PC-3 (cell line): Measurements from ENCODE around the gene CELF2. TPM values are rescaled to one million over a fixed set of nuclear protein-coding genes. Genes with fewer than 3 reads are reported as not detected.

Experiments
- ATAC-seq: fragments of 200-7000 bp; cut with Tn5 transposase; 2 replicates; pipeline ENCODE4 v1.9.1; 2020; ENCODE audit warnings: mild to moderate bottlenecking, moderate library complexity
- BruUV-seq: library from RNA; stranded (reverse); fragments of 400-500 nt; replicated peaks from 2 replicates; lab custom pipeline; 2021; lab: Mats Ljungman, UMichigan
- CTCF ChIA-PET: fragments of 300-600 bp; sonication (Branson Sonifier 250); formaldehyde crosslinking; loops from one replicate; lab custom pipeline; 2022; ENCODE audit warnings: antibody characterized with exemption; lab: Charles Lee
- POLR2A ChIA-PET: fragments of 300-600 bp; sonication (Branson Sonifier 250); formaldehyde crosslinking; loops from one replicate; lab custom pipeline; 2022; ENCODE audit warnings: antibody characterized with exemption; ENCODE audit not compliant: unreplicated experiment; lab: Charles Lee
- DNase-seq: peaks from one replicate; pipeline ENCODE4 v3.0.0-alpha.2; 2015
- H2AFZ ChIP-seq: fragments of 300-600 bp; sonication (generic); 2 replicates; pipeline ENCODE4 v1.6.0; 2016; ENCODE audit warnings: antibody characterized with exemption, low read length
- H3F3A ChIP-seq: fragments of 300-600 bp; sonication (generic); one replicate; pipeline ENCODE4 v1.6.0; 2017; ENCODE audit warnings: antibody characterized with exemption, low read length, control low read depth, mild to moderate bottlenecking; ENCODE audit not compliant: unreplicated experiment
- H3K27ac ChIP-seq: fragments of 300-600 bp; sonication (generic); 2 replicates; pipeline ENCODE4 v1.5.1; 2016; ENCODE audit warnings: mild to moderate bottlenecking, low read length
- H3K27me3 ChIP-seq: fragments of 300-600 bp; sonication (generic); 2 replicates; pipeline ENCODE4 v1.6.1; 2016; ENCODE audit warnings: low read length, mixed read lengths
- H3K36me3 ChIP-seq: fragments of 300-600 bp; sonication (generic); 2 replicates; pipeline ENCODE4 v1.6.1; 2016; ENCODE audit warnings: low read depth, mixed run types, low read length, mixed read lengths
- H3K4me1 ChIP-seq: fragments of 300-600 bp; sonication (generic); 2 replicates; pipeline ENCODE4 v1.5.1; 2016; ENCODE audit warnings: low read length; ENCODE audit not compliant: insufficient read depth
- H3K4me2 ChIP-seq: fragments of 300-600 bp; sonication (generic); 2 replicates; pipeline ENCODE4 v1.6.0; 2016; ENCODE audit warnings: low read length
- H3K4me3 ChIP-seq: fragments of 300-600 bp; sonication (generic); 2 replicates; pipeline ENCODE4 v1.5.1; 2016; ENCODE audit warnings: mild to moderate bottlenecking, low read length, mixed read lengths
- H3K79me2 ChIP-seq: fragments of 300-600 bp; sonication (generic); 2 replicates; pipeline ENCODE4 v1.6.1; 2017; ENCODE audit warnings: low read length, mixed read lengths
- H3K9ac ChIP-seq: fragments of 300-600 bp; sonication (generic); 2 replicates; pipeline ENCODE4 v1.6.0; 2016; ENCODE audit warnings: mild to moderate bottlenecking, low read length
- H3K9me2 ChIP-seq: fragments of 300-600 bp; sonication (generic); replicated peaks from 2 replicates; pipeline ENCODE4 v1.6.1; 2016; ENCODE audit warnings: mixed run types, low read length, mixed read lengths
- H3K9me3 ChIP-seq: fragments of 300-600 bp; sonication (generic); 2 replicates; pipeline ENCODE4 v1.6.1; 2016; ENCODE audit warnings: low read length, mixed read lengths
- H4K20me1 ChIP-seq: fragments of 300-600 bp; sonication (generic); 2 replicates; pipeline ENCODE4 v1.6.1; 2016; ENCODE audit warnings: low read length, mixed read lengths
- EZH2 ChIP-seq: fragments of 300-600 bp; sonication (generic); IDR thresholded peaks from one replicate; pipeline ENCODE4 v1.6.1; 2017; ENCODE audit warnings: antibody characterized with exemption, mild to moderate bottlenecking, low read length; ENCODE audit not compliant: unreplicated experiment
- EZH2phosphoT487 ChIP-seq: fragments of 300-600 bp; sonication (generic); IDR thresholded peaks from 2 replicates; pipeline ENCODE4 v1.6.1; 2018; ENCODE audit warnings: mild to moderate bottlenecking, antibody characterized with exemption, low read length, borderline replicate concordance
- intact Hi-C: fragments of 100-400 bp; cut with micrococcal nuclease; formaldehyde crosslinking; loops from 2 replicates; pipeline ENCODE4 v1.9.0; 2023
- total RNA-seq: library from RNA; depleted of rRNA; stranded (reverse); fragments of >200 nt; gene quantifications from 2 replicates; pipeline ENCODE4 v1.2.3, GENCODE V29; 2014
- TF ChIP-seq, protein P1 (sequence below): fragments of 300-600 bp; sonication (generic); conservative IDR thresholded peaks from 2 replicates; pipeline ENCODE4 v1.5.1; 2017; ENCODE audit warnings: antibody characterized with exemption, low read depth, mild to moderate bottlenecking, low read length

The CELF2 gene
- total RNA-seq, 1 experiment from 2014 or later = not detected

DNA sequence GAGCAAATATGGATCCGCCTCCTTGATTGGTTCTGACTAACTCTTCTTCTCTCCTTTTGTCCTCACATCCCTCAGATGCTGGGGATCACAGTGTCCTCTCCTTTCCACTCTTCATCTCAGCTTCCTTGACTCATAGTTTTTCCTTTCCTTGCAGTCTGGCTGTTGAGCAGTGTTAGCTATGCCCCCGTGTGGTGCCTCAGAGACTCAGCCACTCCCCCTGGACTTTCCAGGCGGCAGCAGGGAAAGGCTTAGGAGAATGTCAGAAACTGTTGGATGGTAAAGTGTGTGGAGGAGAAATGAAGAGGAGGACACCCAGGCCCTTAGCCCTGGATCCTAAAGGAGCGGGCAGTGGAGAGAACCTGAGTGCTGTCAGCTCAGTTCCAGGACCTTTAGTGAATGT lies 267.5 kb downstream of the CELF2 start:
- intact Hi-C loops = no loop called here
- Histone ChIP-seq H3K36me3 (no peaks in the 10 kb centered on the region), H4K20me1 (no peaks in the 10 kb centered on the region), H3K4me1 (no peaks in the 10 kb centered on the region), H3F3A (no peaks in the 10 kb centered on the region), H3K9me3 (no peaks in the 10 kb centered on the region), H3K9ac (no peak overlapping the region), H3K4me2 (no peak overlapping the region), H3K79me2 (no peaks in the 10 kb centered on the region), H3K9me2 (no peaks in the 10 kb centered on the region), H2AFZ (no peak overlapping the region), H3K27me3 (peaks cover 11% of the 10 kb centered on the region; the same call in 1 of the 2 replicates), H3K27ac (no peak overlapping the region), H3K4me3 (no peak overlapping the region)
- BruUV-seq = no TSS peak
- CTCF ChIA-PET = no interaction called here
- POLR2A ChIA-PET = no interaction called here
- DNase-seq (no peak), ATAC-seq (no peak)
- TF ChIP-seq, protein P1, sequence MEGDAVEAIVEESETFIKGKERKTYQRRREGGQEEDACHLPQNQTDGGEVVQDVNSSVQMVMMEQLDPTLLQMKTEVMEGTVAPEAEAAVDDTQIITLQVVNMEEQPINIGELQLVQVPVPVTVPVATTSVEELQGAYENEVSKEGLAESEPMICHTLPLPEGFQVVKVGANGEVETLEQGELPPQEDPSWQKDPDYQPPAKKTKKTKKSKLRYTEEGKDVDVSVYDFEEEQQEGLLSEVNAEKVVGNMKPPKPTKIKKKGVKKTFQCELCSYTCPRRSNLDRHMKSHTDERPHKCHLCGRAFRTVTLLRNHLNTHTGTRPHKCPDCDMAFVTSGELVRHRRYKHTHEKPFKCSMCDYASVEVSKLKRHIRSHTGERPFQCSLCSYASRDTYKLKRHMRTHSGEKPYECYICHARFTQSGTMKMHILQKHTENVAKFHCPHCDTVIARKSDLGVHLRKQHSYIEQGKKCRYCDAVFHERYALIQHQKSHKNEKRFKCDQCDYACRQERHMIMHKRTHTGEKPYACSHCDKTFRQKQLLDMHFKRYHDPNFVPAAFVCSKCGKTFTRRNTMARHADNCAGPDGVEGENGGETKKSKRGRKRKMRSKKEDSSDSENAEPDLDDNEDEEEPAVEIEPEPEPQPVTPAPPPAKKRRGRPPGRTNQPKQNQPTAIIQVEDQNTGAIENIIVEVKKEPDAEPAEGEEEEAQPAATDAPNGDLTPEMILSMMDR = no peak
- TF ChIP-seq EZH2 = no peak
- TF ChIP-seq EZH2phosphoT487 = no peak

DNA sequence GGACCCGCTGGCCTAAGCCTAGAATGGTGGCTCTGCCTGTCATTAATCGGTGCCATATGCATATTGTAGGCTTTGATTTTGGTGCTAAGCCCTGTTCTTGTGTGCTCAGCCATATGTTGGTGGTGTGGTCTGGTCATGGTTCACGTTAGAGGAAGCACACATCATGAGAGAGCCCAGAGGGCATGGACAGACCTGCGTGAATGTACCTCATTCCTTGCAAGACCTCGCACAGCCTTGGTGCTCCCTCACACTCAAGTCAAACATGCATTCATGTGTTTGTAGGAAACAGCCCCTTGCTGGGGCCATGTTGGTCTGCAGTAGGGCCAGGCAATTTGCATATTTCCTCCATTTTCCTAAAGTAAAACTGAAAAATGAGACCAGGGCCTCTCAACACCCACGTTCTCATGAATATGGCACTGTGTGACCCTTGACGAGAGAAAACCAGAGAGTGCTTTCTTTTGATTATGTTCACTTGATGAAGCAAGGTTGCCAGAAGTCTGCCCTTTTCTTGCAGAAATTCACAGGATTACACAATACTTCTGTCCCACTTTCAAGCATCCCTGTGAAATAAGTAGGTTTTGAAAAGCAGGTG lies 268.7 kb downstream of the CELF2 start:
- ATAC-seq (no peak), DNase-seq (no peak)
- ChIA-PET CTCF (no interaction called here), POLR2A (no interaction called here)
- intact Hi-C loops = no loop called here
- Histone ChIP-seq H3K4me1 (no peaks in the 10 kb centered on the region), H3K9ac (no peak overlapping the region), H2AFZ (no peak overlapping the region), H3K9me3 (no peaks in the 10 kb centered on the region), H3K4me2 (no peak overlapping the region), H3K79me2 (no peaks in the 10 kb centered on the region), H3K36me3 (no peaks in the 10 kb centered on the region), H4K20me1 (no peaks in the 10 kb centered on the region), H3K9me2 (no peaks in the 10 kb centered on the region), H3K27me3 (0 out of 2 replicates have a peak, but pooled peaks cover 11% of the 10 kb centered on the region), H3K27ac (no peak overlapping the region), H3K4me3 (no peak overlapping the region), H3F3A (no peaks in the 10 kb centered on the region)
- BruUV-seq = no TSS peak
- TF ChIP-seq EZH2 = no peak
- TF ChIP-seq, protein P1 = no peak
- no peak for TF ChIP-seq EZH2phosphoT487

- H3K4me2 ChIP-seq = no peak overlapping the region
- H3K9ac ChIP-seq = no peak overlapping the region
- no peak for ATAC-seq
- H2AFZ ChIP-seq = no peak overlapping the region
- H3K9me2 ChIP-seq = no peaks in the 10 kb centered on the region
- H3K4me3 ChIP-seq = no peak overlapping the region
- no peaks in the 10 kb centered on the region for H3K79me2 ChIP-seq
- ChIA-PET CTCF (no interaction called here), POLR2A (no interaction called here)
- no peaks in the 10 kb centered on the region for H3F3A ChIP-seq
- no peaks in the 10 kb centered on the region for H3K4me1 ChIP-seq
- TF ChIP-seq EZH2 (no peak), EZH2phosphoT487 (no peak)
- TF ChIP-seq, protein P1 = no peak
- no peaks in the 10 kb centered on the region for H3K9me3 ChIP-seq
- no peaks in the 10 kb centered on the region for H4K20me1 ChIP-seq
- DNase-seq = no peak
- H3K36me3 ChIP-seq = no peaks in the 10 kb centered on the region
- no TSS peak for BruUV-seq
- intact Hi-C loops = no loop called here
- H3K27me3 ChIP-seq = peaks cover 13% of the 10 kb centered on the region; the same call in 1 of the 2 replicates
- no peak overlapping the region for H3K27ac ChIP-seq
These were observed 270.6 kb downstream of the CELF2 start for GRCh38 chr10:11288302-11288701.
